Right atrium auricular region (tissue), 2 donors: ENCODE measurements around the gene RSRC2. TPM values are rescaled to one million over a fixed set of nuclear protein-coding genes. Genes with fewer than 3 reads are reported as not detected.
"Not testable (repeated sequence)": the region's sequence is repeated elsewhere in the genome, so short reads cannot be mapped to it uniquely, and the experiment has no call there.

Source experiments
- DNase-seq: peaks from one replicate; pipeline ENCODE4 v3.0.0-alpha.2; 2019; ENCODE audit warnings: low spot score
- H3K27ac ChIP-seq, 2 donors: fragments of 200-600 bp; sonication (generic); 1 replicate in 1 of 2; 2 replicates in 1 of 2; pipeline ENCODE4 v1.5.1; 2016 to 2019
- H3K27me3 ChIP-seq, 2 donors: fragments of 200-600 bp; sonication (generic); one replicate each; pipeline versions ENCODE4 v1.5.1 to v1.6.0; 2017 to 2019
- H3K36me3 ChIP-seq: fragments of 200-600 bp; sonication (generic); one replicate; pipeline ENCODE4 v1.5.1; 2016
- H3K4me1 ChIP-seq, 2 donors: fragments of 200-600 bp; sonication (generic); one replicate each; pipeline versions ENCODE4 v1.5.1 to v1.6.0; 2017 to 2019
- H3K4me3 ChIP-seq, 2 donors: fragments of 200-600 bp; sonication (generic); 1 replicate in 1 of 2; 2 replicates in 1 of 2; pipeline ENCODE4 v1.5.1; 2017 to 2019; ENCODE audit warnings: mild to moderate bottlenecking in 1 of 2, moderate library complexity in 1 of 2
- H3K9me3 ChIP-seq, 2 donors: fragments of 200-600 bp; sonication (generic); one replicate each; pipeline ENCODE4 v1.5.1; 2019
- CTCF ChIP-seq, 2 donors: fragments of 200-600 bp; sonication (generic); IDR thresholded peaks; one replicate each; pipeline ENCODE4 v1.5.1; 2019; ENCODE audit warnings: antibody characterized with exemption in 2 of 2
- total RNA-seq, 2 donors: library from RNA; depleted of rRNA; stranded (reverse); fragments of >200 nt; gene quantifications; one replicate each; pipeline ENCODE4 v1.1.0, GENCODE V29; 2016

Gene RSRC2
- total RNA-seq, 2 donors from 2014 or later: 35.6 to 36.6 TPM

GRCh38 chr12:122473543-122474323 lies 53.0 kb downstream of the RSRC2 start:
- H3K4me3 ChIP-seq: no peak overlapping the region
- peak; percentile 54 for DNase-seq
- no peak overlapping the region for H3K27ac ChIP-seq
- TF ChIP-seq CTCF (IDR thresholded peaks at IDR 0.05): no peak
- no peaks in the 10 kb centered on the region for H3K9me3 ChIP-seq
- H3K36me3 ChIP-seq: peaks cover 56% of the 10 kb centered on the region
- no peaks in the 10 kb centered on the region for H3K27me3 ChIP-seq
- peaks cover 0 to 4% of the 10 kb centered on the region in 2 donors for H3K4me1 ChIP-seq

GRCh38 chr12:122471324-122472226 lies 55.2 kb downstream of the RSRC2 start:
- H3K9me3 ChIP-seq: no peaks in the 10 kb centered on the region
- DNase-seq: peak; percentile 13
- peak overlapping the region; percentile 49 to 54 for H3K27ac ChIP-seq
- peak; percentile 62 to 83 for TF ChIP-seq CTCF (IDR thresholded peaks at IDR 0.05)
- no peaks in the 10 kb centered on the region for H3K27me3 ChIP-seq
- H3K4me1 ChIP-seq: peaks cover 0 to 4% of the 10 kb centered on the region in 2 donors
- peaks cover 34% of the 10 kb centered on the region for H3K36me3 ChIP-seq
- no peak overlapping the region for H3K4me3 ChIP-seq

- not testable (repeated sequence) for H3K9me3 ChIP-seq, H3K27ac ChIP-seq, H3K4me3 ChIP-seq, H3K4me1 ChIP-seq, H3K27me3 ChIP-seq
- peaks cover 24% of the 10 kb centered on the region for H3K36me3 ChIP-seq
- DNase-seq: peak; percentile 47
Observed at GRCh38 chr12:122470576-122470975, 56.2 kb downstream of the RSRC2 start.

DNA sequence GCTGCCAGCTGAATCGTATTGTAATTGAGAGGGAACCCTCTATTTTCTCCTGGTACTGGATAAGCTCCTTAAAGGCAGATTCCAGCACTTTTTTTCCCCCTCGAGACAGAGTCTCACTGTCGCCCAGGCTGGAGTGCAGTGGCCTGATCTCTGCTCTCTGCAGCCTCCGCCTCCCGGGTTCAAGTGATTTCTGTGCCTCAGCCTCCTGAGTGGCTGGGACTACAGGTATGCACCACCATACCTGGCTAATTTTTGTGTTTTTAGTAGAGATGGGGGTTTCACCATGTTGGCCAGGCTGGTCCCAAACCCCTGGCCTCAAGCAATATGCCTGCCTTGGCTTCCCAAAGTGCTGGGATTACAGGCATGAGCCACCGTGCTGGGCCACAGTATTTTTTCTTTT lies 56.9 kb downstream of the RSRC2 start:
- H3K4me1 ChIP-seq, H3K27me3 ChIP-seq, H3K27ac ChIP-seq, H3K4me3 ChIP-seq, H3K9me3 ChIP-seq: not testable (repeated sequence)
- peaks cover 19% of the 10 kb centered on the region for H3K36me3 ChIP-seq
- DNase-seq: peak; percentile 28

- Histone ChIP-seq H3K36me3 (peaks cover 4% of the 10 kb centered on the region), H3K27ac (no peak overlapping the region), H3K4me1 (peaks cover 0 to 4% of the 10 kb centered on the region in 2 donors), H3K9me3 (no peaks in the 10 kb centered on the region), H3K27me3 (no peaks in the 10 kb centered on the region), H3K4me3 (no peak overlapping the region)
- no peak for TF ChIP-seq CTCF (IDR thresholded peaks at IDR 0.05)
- DNase-seq: no peak
Observed at GRCh38 chr12:122467983-122468382, 58.8 kb downstream of the RSRC2 start.

GRCh38 chr12:122464317-122465042 lies 62.3 kb downstream of the RSRC2 start:
- H3K4me1 ChIP-seq, H3K4me3 ChIP-seq, H3K27me3 ChIP-seq, H3K9me3 ChIP-seq, H3K36me3 ChIP-seq, H3K27ac ChIP-seq: not testable (repeated sequence)
- DNase-seq: peak; percentile 80

DNA sequence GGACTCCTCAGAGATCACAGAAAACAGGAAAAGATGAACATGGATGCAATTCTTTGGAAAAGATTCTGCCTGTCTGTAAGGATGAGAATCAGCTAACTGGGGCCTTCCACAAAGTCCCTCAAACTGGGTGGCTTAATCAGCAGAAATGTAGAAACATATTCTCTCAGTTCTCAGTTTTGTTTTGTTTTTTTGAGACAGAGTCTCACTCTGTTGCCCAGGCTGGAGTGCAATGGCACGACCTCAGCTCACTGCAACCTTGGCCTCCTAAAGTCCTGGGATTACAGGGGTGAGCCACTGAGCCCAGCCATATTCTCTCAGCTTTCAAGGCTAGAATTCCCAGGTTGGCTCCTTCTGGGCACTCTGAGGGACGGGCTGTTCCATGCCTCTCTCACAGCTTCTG lies 66.1 kb downstream of the RSRC2 start:
- DNase-seq: no peak
- H3K27me3 ChIP-seq: no peaks in the 10 kb centered on the region
- H3K27ac ChIP-seq: no peak overlapping the region
- H3K4me3 ChIP-seq: no peak overlapping the region
- no peaks in the 10 kb centered on the region for H3K9me3 ChIP-seq
- TF ChIP-seq CTCF (IDR thresholded peaks at IDR 0.05): no peak
- no peaks in the 10 kb centered on the region for H3K36me3 ChIP-seq
- H3K4me1 ChIP-seq: no peaks in the 10 kb centered on the region
